Measurements from ENCODE around the gene USP44. TPM values are rescaled to one million over a fixed set of nuclear protein-coding genes. Genes with fewer than 3 reads are reported as not detected.
"Not testable (repeated sequence)": the region's sequence is repeated elsewhere in the genome, so short reads cannot be mapped to it uniquely, and the experiment has no call there.

Gene USP44
- total RNA-seq, 1 donor from 2014 or later: 2.9 TPM

GRCh38 chr12:95509300-95509699 is 42.0 kb downstream of the USP44 start:
- no peak for DNase-seq (ENCODE audit: low spot score)

DNA sequence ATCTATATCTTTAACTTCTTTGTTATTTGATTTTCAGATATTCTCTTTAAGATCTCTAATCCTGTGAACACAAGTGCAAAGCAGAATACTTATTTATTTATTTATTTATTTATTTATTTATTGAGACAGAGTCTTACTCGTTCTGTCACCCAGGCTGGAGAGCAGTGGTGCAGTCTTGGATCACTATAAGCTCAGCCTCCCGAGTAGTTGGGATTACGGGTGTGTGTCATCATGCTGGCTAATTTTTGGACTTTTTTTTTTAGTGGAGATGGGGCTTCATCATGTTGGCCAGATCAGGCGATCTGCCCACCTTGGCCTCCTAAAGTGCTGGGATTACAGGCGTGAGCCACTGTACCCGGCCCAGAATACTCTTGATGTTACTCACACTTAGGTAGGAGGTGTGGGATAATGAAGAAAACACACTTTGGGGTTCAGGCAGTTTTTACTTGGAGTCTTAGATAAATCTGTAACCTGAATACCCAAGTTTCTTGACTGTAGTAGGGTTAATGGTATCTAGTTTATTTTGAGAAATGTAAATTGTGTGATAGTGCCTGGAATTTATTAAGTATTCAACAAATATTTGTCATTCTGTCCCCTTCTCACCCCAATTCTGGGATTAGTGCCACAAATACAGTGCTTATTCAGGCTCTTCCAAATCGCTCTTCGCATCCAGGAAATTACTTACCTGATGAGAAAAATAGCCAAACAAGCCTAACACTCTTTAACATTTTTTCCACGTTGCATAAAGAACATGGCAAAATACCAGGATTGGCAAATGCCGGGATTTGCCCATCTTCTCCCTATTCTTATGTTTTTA is 44.4 kb downstream of the USP44 start:
- no peak for DNase-seq (ENCODE audit: low spot score)

- no peak for DNase-seq (ENCODE audit: low spot score)
Observed at GRCh38 chr12:95505039-95505438, 46.2 kb downstream of the USP44 start.

DNA sequence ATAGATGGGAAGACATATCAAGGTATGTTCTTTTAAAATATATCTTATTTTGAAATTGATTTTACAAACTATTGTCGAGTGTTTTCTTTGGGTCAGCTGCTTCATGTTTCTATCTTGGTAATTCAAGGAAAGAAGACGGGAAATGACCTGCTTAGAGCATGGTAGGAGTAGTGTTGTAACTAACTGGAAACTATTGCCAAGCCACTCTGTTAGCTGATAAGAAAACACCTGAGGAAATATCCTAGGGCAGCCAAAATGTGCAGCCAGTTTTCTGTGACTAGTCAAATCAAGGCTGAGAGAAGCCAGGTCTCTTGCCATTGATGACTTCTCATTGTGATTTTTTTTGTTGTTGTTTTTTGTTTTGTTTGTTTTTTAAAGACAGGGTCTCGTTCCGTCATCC is 47.1 kb downstream of the USP44 start:
- DNase-seq (ENCODE audit: low spot score): no peak

DNA sequence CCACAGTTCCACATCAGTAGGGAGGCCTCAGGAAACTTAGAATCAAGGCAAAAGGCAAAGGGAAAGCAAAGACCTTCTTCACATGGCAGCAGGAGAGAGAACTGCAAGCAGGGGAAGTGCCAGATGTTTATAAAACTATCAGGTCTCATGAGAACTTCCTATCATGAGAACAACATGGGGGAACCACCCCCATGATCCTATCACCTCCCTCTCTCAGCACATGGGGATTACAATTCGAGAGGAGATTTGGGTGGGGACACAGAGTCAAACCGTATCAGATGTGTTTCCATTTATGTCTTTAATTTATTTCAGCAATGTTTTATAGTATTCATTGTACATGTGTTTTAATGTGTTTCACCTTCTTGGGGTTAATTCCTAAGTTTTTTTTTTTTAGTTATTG is 51.5 kb downstream of the USP44 start:
- no peak for DNase-seq (ENCODE audit: low spot score)

- DNase-seq (ENCODE audit: low spot score): no peak
Observed at GRCh38 chr12:95498968-95499367, 52.3 kb downstream of the USP44 start.

DNA sequence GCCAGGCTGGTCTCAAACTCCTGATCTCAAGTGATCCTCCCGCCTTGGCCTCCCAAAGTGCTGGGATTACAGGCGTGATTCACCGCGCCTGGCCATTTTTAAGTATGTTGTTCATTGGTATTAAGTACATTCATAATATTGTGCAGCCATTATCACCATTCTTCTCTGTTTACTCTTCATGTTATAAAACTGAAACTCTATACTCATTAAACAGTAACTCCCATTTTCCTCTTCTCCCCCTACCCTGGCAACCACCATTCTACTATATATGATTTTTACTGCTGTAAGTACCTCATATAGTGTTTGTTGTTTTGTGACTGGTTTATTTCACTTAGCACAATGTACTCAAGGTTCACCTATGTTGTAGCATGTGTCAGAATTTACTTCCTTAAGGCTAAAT is 54.2 kb downstream of the USP44 start:
- DNase-seq (ENCODE audit: low spot score): no peak

DNA sequence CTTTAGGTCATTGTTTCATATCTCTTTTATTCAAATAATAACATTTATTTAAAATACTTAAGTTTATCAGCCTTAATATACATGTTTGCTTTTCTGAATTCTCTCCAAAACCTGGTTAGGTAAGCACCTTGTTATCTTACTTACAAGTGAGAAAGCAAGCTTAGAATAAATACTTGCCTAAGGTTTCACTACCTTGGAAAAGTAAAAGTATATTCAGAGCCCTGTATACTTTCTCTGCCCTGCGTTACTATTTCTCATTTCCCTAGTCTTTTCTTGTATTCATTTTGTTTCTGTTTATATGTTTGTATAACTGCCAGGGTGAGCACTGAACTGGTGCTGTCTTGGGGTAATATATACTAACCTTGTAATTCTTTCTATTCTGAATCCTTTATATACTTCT is 55.8 kb downstream of the USP44 start:
- DNase-seq (ENCODE audit: low spot score): no peak

DNA sequence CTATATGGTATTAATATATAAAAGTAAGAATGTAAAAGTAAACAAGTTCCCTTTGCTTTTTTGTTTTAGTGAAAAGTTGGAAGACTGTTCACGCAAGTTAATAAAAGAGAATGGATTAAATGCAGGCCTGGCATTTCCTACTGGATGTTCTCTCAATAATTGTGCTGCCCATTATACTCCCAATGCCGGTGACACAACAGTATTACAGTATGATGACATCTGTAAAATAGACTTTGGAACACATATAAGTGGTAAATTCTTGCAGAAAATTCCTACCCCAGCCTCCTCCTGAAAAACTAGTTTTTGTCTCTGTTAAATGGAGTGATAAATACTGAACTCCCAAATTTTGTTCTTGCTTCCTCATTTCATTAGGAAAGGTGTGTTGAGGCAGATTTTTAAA is 56.4 kb downstream of the USP44 start:
- no peak for DNase-seq (ENCODE audit: low spot score)

DNA sequence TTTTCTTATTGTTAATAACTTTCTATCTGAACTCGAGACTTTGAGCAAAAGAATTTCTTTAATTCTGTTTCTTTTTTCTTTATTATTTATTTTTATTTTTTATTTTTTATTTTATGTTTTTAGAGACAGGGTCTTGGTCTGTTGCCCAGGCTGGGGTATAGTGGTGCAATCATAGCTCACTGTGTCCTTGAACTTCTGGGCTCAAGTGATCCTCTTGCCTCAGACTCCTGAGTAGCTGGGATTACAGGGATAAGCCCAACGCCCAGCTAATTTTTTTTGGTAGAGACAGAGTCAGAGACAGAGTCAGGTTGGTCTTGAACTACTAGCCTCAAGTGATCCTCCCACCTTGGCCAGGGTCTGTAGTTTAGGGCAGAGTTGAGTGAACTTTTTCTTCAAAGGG is 58.8 kb downstream of the USP44 start:
- no peak for DNase-seq (ENCODE audit: low spot score)

DNA sequence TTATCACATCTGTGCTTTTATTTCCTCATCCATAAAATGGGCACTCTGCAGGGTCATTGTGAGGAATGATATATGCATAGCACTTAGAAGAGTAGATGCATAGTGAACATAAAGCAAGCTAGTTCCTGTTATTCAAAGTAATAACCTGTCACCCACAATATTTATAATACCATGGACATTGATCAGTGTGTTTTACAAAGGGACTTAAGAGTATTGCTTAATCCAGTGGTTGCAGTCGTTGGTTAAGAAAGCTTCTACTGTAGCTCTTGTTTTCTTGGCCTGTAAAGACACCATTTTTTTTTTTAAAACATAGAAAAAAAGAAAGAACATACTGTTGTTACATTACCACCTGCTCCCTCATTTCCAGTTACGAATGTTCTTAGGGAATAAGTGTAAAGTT is 64.3 kb downstream of the USP44 start:
- no peak for DNase-seq (ENCODE audit: low spot score)

DNA sequence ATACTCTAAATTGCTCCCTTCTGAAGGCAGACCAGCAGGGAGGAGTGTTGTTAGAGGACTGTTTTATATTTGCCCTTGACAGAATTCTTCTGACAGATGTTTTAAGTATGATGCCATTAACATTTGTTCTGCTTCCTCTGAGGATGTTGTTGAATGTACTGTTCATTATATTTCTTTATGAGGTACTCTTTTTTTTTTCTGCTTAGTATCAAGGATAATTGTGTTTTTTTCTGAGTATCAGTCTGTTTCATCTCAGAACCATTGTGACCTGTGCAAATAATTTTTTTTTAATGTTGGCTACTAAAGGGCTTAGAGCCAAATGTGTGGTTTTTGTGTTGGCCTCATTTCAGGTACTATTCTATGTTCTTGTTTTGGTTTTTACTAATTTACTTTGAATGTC is 66.8 kb downstream of the USP44 start:
- no peak for DNase-seq (ENCODE audit: low spot score)

- DNase-seq (ENCODE audit: low spot score): not testable (repeated sequence)
Observed at GRCh38 chr12:95482564-95482963, 68.7 kb downstream of the USP44 start.

- DNase-seq (ENCODE audit: low spot score): no peak
Observed at GRCh38 chr12:95481888-95482287, 69.4 kb downstream of the USP44 start.

- DNase-seq (ENCODE audit: low spot score): no peak
Observed at GRCh38 chr12:95481072-95481471, 70.2 kb downstream of the USP44 start.

DNA sequence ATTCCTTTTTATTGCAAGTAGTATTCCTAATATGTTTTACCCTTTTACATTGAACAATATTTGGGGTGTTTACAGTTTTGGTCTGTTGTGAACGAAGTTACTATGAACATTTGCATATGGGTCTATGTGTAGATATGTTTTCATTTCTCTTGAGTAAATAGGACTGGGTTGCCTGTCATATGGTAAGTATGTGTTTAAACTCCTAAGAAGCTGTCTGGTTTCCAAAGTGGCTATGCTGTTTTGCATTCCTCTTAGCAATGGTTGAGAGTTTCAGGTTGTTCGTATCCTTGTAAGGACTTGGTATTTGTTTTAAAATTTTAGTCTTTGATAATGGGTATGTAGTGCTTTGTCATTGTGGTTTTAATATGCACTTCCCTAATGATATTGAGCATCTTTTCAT is 71.0 kb downstream of the USP44 start:
- no peak for DNase-seq (ENCODE audit: low spot score)

GRCh38 chr12:95474660-95474958 is 76.7 kb downstream of the USP44 start:
- DNase-seq (ENCODE audit: low spot score): no peak

- peak; percentile 96 for DNase-seq (ENCODE audit: low spot score)
Observed at GRCh38 chr12:95473884-95474659, 77.2 kb downstream of the USP44 start, which contains the start of gene METAP2. Gene METAP2 (plus strand): TSS chr12:95474152. CDS start chr12:95474180, 28 bp downstream.

GRCh38 chr12:95473231-95473883 is 77.9 kb downstream of the USP44 start:
- DNase-seq (ENCODE audit: low spot score): peak; percentile 34

DNA sequence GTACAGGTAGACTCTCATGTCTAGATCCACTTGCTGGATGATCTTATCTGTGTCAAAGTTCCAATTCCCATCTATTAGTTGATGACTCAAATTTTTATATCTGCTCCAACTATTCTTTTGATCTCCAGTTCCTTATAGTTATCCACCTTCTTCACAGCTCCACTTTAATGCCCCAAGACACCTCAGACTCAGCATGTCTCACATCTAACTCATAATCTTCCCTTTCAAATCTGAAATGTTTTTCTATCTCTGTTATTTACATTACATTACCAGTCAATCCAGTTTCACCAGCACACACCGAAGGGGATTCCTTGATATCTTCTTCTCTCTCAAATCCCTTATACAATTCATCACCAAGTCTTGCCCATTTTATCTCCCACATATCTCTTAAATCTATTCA is 81.0 kb downstream of the USP44 start:
- no peak for DNase-seq (ENCODE audit: low spot score)
